H1 (cell line): ENCODE results near the gene CEP350. TPM values are rescaled to one million over a fixed set of nuclear protein-coding genes. Genes with fewer than 3 reads are reported as not detected.

ENCODE experiments used
- CTCF ChIA-PET: fragments of 300-600 bp; sonication (Branson Sonifier 250); formaldehyde crosslinking; loops from one replicate; lab custom pipeline; 2021; ENCODE audit not compliant: partially characterized antibody; lab: Charles Lee
- POLR2A ChIA-PET: fragments of 300-600 bp; sonication (Branson Sonifier 250); formaldehyde crosslinking; loops from one replicate; lab custom pipeline; 2021; ENCODE audit warnings: inconsistent platforms; ENCODE audit not compliant: partially characterized antibody; lab: Charles Lee
- DNase-seq, 2 experiments: peaks; one replicate each; pipeline versions ENCODE4 v3.0.0 to v3.0.0-alpha.2; 2010 to 2022; ENCODE audit warnings: low spot score in 2 of 2, low read depth in 1 of 2, mixed read lengths in 1 of 2
- FAIRE-seq: peaks from 2 replicates; lab custom pipeline; 2011; peaks lifted over from hg19 to GRCh38; lab: Jason Lieb, UNC
- H2AFZ ChIP-seq: 2 replicates; pipeline ENCODE4 v1.8.1; 2012; ENCODE audit warnings: low read length, inconsistent platforms
- H2AK5ac ChIP-seq: 2 replicates; pipeline ENCODE4 v1.6.1; 2013; ENCODE audit warnings: low read depth, low read length
- H2BK120ac ChIP-seq: replicated peaks from 2 replicates; pipeline ENCODE3; 2013; ENCODE audit warnings: low read depth, low read length, inconsistent platforms
- H2BK12ac ChIP-seq: 2 replicates; pipeline ENCODE4 v1.6.1; 2013; ENCODE audit warnings: low read depth, low read length
- H2BK15ac ChIP-seq: 2 replicates; pipeline ENCODE4 v1.6.1; 2013; ENCODE audit warnings: low read length
- H2BK20ac ChIP-seq: 2 replicates; pipeline ENCODE4 v1.6.1; 2013; ENCODE audit warnings: low read length
- H2BK5ac ChIP-seq: 2 replicates; pipeline ENCODE4 v1.6.1; 2013; ENCODE audit warnings: low read depth, low read length
- H3K14ac ChIP-seq: 2 replicates; pipeline ENCODE4 v1.6.1; 2013; ENCODE audit warnings: inconsistent platforms; ENCODE audit not compliant: insufficient read length
- H3K18ac ChIP-seq: 2 replicates; pipeline ENCODE4 v1.6.1; 2013; ENCODE audit warnings: low read length; ENCODE audit errors: extremely low read depth
- H3K23ac ChIP-seq: 2 replicates; pipeline ENCODE4 v1.6.1; 2013; ENCODE audit warnings: inconsistent platforms; ENCODE audit not compliant: insufficient read length
- H3K23me2 ChIP-seq: 2 replicates; pipeline ENCODE4 v1.6.1; 2013; ENCODE audit warnings: low read depth, low read length
- H3K27ac ChIP-seq: 2 replicates; pipeline ENCODE4 v1.6.1; 2011; ENCODE audit warnings: low read depth, low read length, inconsistent platforms
- H3K27me3 ChIP-seq, 4 experiments: replicated peaks in 1 of 4; 1 replicate in 1 of 4; 2 replicates in 3 of 4; pipeline versions ENCODE4 v1.6.1 to v1.8.1; 2011 to 2013; ENCODE audit warnings: low read length in 3 of 4, mild to moderate bottlenecking in 3 of 4, inconsistent platforms in 2 of 4, mixed read lengths in 2 of 4, moderate library complexity in 1 of 4; ENCODE audit not compliant: control insufficient read depth in 3 of 4, insufficient read depth in 3 of 4; ENCODE audit errors: extremely low read depth in 1 of 4
- H3K36me3 ChIP-seq, 4 experiments: 2 replicates each; pipeline versions ENCODE4 v1.6.1 to v1.8.1; 2011 to 2013; ENCODE audit warnings: mild to moderate bottlenecking in 4 of 4, low read length in 3 of 4, moderate library complexity in 2 of 4, control low read depth in 1 of 4, inconsistent platforms in 1 of 4; ENCODE audit not compliant: insufficient read depth in 4 of 4, control insufficient read depth in 2 of 4
- H3K4ac ChIP-seq: replicated peaks from 2 replicates; pipeline ENCODE3; 2013; ENCODE audit warnings: low read length, low read depth, mixed read lengths, inconsistent platforms; ENCODE audit not compliant: insufficient read length
- H3K4me1 ChIP-seq, 4 experiments: replicated peaks in 1 of 4; 1 replicate in 1 of 4; 2 replicates in 3 of 4; pipeline versions ENCODE4 v1.6.1 to v1.8.1; 2011 to 2013; ENCODE audit warnings: low read length in 3 of 4, inconsistent platforms in 2 of 4, mixed read lengths in 1 of 4; ENCODE audit not compliant: insufficient read depth in 4 of 4, control insufficient read depth in 3 of 4
- H3K4me2 ChIP-seq, 2 experiments: 2 replicates each; pipeline versions ENCODE4 v1.6.1 to v1.8.1; 2011 to 2013; ENCODE audit warnings: low read depth in 2 of 2, low read length in 2 of 2, control low read depth in 1 of 2, inconsistent platforms in 1 of 2, mild to moderate bottlenecking in 1 of 2; ENCODE audit not compliant: insufficient read depth in 1 of 2
- H3K4me3 ChIP-seq, 4 experiments: fragments of 200-600, 300-600 bp in 1 of 4; sonication (generic), shearing (Covaris generic), sonication (Bioruptor Twin) in 1 of 4; 2 replicates each; pipeline versions ENCODE4 v1.5.1 to v1.8.1; 2011 to 2016; ENCODE audit warnings: low read length in 4 of 4, low read depth in 3 of 4, control low read depth in 2 of 4, inconsistent platforms in 2 of 4, mild to moderate bottlenecking in 2 of 4, mixed read lengths in 1 of 4, moderate library complexity in 1 of 4; ENCODE audit not compliant: insufficient read depth in 2 of 4; ENCODE audit errors: extremely low read depth in 1 of 4
- H3K56ac ChIP-seq: replicated peaks from 2 replicates; pipeline ENCODE3; 2013; ENCODE audit warnings: low read depth, mild to moderate bottlenecking, mixed read lengths, low read length, inconsistent platforms; ENCODE audit not compliant: insufficient read length
- H3K79me1 ChIP-seq: 2 replicates; pipeline ENCODE4 v1.6.1; 2013; ENCODE audit warnings: low read depth, low read length, control low read depth
- H3K79me2 ChIP-seq, 2 experiments: 2 replicates each; pipeline versions ENCODE4 v1.6.1 to v1.8.1; 2012 to 2013; ENCODE audit warnings: low read length in 2 of 2, mild to moderate bottlenecking in 2 of 2, inconsistent platforms in 1 of 2; ENCODE audit not compliant: insufficient read depth in 2 of 2, control insufficient read depth in 1 of 2
- H3K9ac ChIP-seq, 4 experiments: replicated peaks in 1 of 4; 1 replicate in 1 of 4; 2 replicates in 3 of 4; pipeline versions ENCODE4 v1.6.1 to v1.8.1; 2011 to 2013; ENCODE audit warnings: low read depth in 3 of 4, low read length in 3 of 4, control low read depth in 2 of 4, mild to moderate bottlenecking in 2 of 4, moderate library complexity in 2 of 4, inconsistent platforms in 1 of 4; ENCODE audit errors: extremely low read depth in 1 of 4
- H3K9me3 ChIP-seq, 2 experiments: 2 replicates each; pipeline versions ENCODE4 v1.6.1 to v1.8.1; 2012 to 2013; ENCODE audit warnings: mild to moderate bottlenecking in 2 of 2, moderate library complexity in 2 of 2, control low read depth in 1 of 2, inconsistent platforms in 1 of 2, low read depth in 1 of 2, low read length in 1 of 2, mixed read lengths in 1 of 2; ENCODE audit not compliant: insufficient read depth in 2 of 2
- H4K20me1 ChIP-seq, 2 experiments: replicated peaks in 1 of 2; 2 replicates each; pipeline versions ENCODE3 to v1.8.1; 2011 to 2013; ENCODE audit warnings: inconsistent platforms in 2 of 2, low read length in 2 of 2, mild to moderate bottlenecking in 1 of 2; ENCODE audit not compliant: insufficient read depth in 2 of 2, control insufficient read depth in 1 of 2
- H4K5ac ChIP-seq: 2 replicates; pipeline ENCODE4 v1.6.1; 2013; ENCODE audit warnings: low read length, low read depth, mixed read lengths, inconsistent platforms; ENCODE audit not compliant: insufficient read length
- H4K8ac ChIP-seq: 2 replicates; pipeline ENCODE4 v1.8.0; 2013; ENCODE audit warnings: mild to moderate bottlenecking, moderate library complexity, low read length, inconsistent platforms; ENCODE audit not compliant: insufficient read depth; ENCODE audit errors: extremely low read depth
- H4K91ac ChIP-seq: replicated peaks from 2 replicates; pipeline ENCODE3; 2013; ENCODE audit warnings: low read length, mixed read lengths, inconsistent platforms; ENCODE audit not compliant: insufficient read length
- CREB1 ChIP-seq: IDR thresholded peaks from 2 replicates; pipeline ENCODE4 v1.6.1; 2012; ENCODE audit warnings: inconsistent platforms
- WGBS, 2 experiments: shearing (Covaris generic) in 1 of 2; methylation state at CpG; one replicate each; pipeline versions ENCODE4 v1.1.6 to v1.1.7; 2013 to 2015; ENCODE audit warnings: low lambda C conversion rate in 2 of 2, mixed read lengths in 2 of 2, inconsistent platforms in 1 of 2, low coverage in 1 of 2, missing lambda C conversion rate in 1 of 2; ENCODE audit not compliant: insufficient replicate concordance in 2 of 2, insufficient coverage in 1 of 2, insufficient read length in 1 of 2; ENCODE audit errors: extremely low coverage in 1 of 2, missing lambda C conversion rate in 1 of 2; 5-methylcytosine and 5-hydroxymethylcytosine counted together
- polyA plus RNA-seq, 7 experiments: library from polyadenylated mRNA; depleted of rRNA in 3 of 7; stranded (reverse) in 5 of 7; unstranded in 2 of 7; fragments of >200 nt in 5 of 7; fragments of 200-250 nt in 2 of 7; gene quantifications; 1 replicate in 5 of 7; 2 replicates in 1 of 7; 4 replicates in 1 of 7; pipeline versions ENCODE4 v1.2.1 to v1.2.3, GENCODE V29; 2011 to 2013; ENCODE audit warnings: missing spikeins in 2 of 7, mixed read lengths in 2 of 7
- total RNA-seq: library from RNA; stranded (reverse); fragmentation: NEBNext Ultra II Directional; extraction: Animal tissue kit (Norgen Biotek cat#: 25700); gene quantifications from 2 replicates; pipeline ENCODE4 v1.2.1, GENCODE V29; 2021

The CEP350 gene
- total and polyA plus RNA-seq, 2 of the 8 experiments (the other 6 are each of a cell fraction or from before 2014, with no cell fraction given), result 5.6 to 39.4 TPM

DNA sequence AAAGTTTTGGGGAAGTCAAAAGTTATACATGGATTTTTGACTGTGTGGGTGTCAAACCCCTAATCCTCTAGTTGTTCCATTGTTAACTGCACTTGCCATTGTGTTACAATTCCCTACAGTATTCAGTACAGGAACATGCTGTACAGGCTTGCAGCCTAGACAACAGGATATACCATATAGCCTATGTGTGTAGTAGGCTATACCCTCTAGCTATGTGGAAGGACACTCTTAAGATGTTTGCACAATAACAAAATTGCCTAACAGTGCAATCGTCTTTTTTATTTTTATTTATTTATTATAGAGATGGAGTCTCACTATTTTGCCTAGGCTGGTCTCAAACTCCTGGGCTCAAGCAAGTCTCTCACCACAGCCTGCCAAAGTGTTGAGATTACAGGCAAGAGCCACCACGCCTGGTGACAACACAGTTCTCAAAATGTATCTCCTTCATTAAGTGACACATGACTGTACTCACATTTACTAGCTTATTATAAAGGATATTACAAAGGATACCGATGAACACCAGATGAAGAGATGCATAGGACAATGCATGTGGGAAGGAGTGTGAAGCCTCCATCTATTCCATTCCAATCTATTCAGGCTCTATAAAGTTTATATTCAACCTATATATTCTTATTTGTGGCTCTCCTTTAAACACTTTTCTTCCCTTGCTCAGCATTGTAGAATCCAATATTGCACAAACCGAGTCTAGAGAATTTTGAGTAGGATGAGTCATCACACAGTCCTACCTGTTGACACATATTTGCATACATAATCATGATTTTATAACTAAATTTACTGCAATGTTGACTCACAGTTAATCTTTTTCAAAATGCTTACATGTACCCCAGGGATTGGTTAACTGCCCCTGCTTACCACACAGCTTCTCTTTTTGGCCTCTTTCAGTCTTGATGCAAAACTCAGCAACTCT is 28.4 kb upstream of the CEP350 start:
- no peaks in the 10 kb centered on the region for H3K9me3 ChIP-seq
- H3K79me2 ChIP-seq, result no peaks in the 10 kb centered on the region
- H4K5ac ChIP-seq, result no peak overlapping the region
- no peak for DNase-seq
- no peak for TF ChIP-seq CREB1
- POLR2A ChIA-PET, result no interaction called here
- H3K4me2 ChIP-seq, result no peak overlapping the region
- peaks cover 0 to 12% (median 3%) of the 10 kb centered on the region in 4 experiments; a peak in 2 of 7 replicates for H3K4me1 ChIP-seq
- H3K4me3 ChIP-seq, result no peak overlapping the region
- H3K14ac ChIP-seq, result no peak overlapping the region
- CTCF ChIA-PET, result interaction anchor here (0.6 to 1.4 kb wide), 2 partner anchors 16 to 165 kb away, joined by 3 read pairs; no protein-coding TSS in a partner anchor
- H3K4ac ChIP-seq, result no peak overlapping the region
- H3K27me3 ChIP-seq, result peaks cover 0 to 1% (median 0%) of the 10 kb centered on the region in 4 experiments; a peak in 1 of 7 replicates
- no peak for FAIRE-seq
- no peak overlapping the region for H2AFZ ChIP-seq
- no peak overlapping the region for H2BK120ac ChIP-seq
- no peak overlapping the region for H3K56ac ChIP-seq
- H3K79me1 ChIP-seq, result no peaks in the 10 kb centered on the region
- no peak overlapping the region for H3K18ac ChIP-seq
- H3K23me2 ChIP-seq, result no peaks in the 10 kb centered on the region
- 87% methylated on average over 4 of the region's 4 CpGs; no CpG with 5 or more reads in 1 of the 2 experiments for WGBS, 2 experiments
- H3K23ac ChIP-seq, result no peak overlapping the region
- H4K91ac ChIP-seq, result no peak overlapping the region
- H2BK15ac ChIP-seq, result no peak overlapping the region
- no peaks in the 10 kb centered on the region for H3K36me3 ChIP-seq
- H2BK12ac ChIP-seq, result no peak overlapping the region
- no peak overlapping the region for H2BK5ac ChIP-seq
- H3K9ac ChIP-seq, result no peak overlapping the region
- H2AK5ac ChIP-seq, result no peak overlapping the region
- H4K8ac ChIP-seq, result no peak overlapping the region
- no peaks in the 10 kb centered on the region for H4K20me1 ChIP-seq
- H3K27ac ChIP-seq, result no peak overlapping the region
- H2BK20ac ChIP-seq, result no peak overlapping the region
